NCI-H1092 treated with DMSO at 0.1 percent for 48 hours (cell line): ENCODE data around the gene ASXL1.
"Not testable (repeated sequence)": the region's sequence is repeated elsewhere in the genome, so short reads cannot be mapped to it uniquely, and the experiment has no call there.

Experiments used
- DNase-seq: peaks from one replicate; lab custom pipeline; 2025; lab: John Stamatoyannopoulos, UW

ASXL1 gene

DNA sequence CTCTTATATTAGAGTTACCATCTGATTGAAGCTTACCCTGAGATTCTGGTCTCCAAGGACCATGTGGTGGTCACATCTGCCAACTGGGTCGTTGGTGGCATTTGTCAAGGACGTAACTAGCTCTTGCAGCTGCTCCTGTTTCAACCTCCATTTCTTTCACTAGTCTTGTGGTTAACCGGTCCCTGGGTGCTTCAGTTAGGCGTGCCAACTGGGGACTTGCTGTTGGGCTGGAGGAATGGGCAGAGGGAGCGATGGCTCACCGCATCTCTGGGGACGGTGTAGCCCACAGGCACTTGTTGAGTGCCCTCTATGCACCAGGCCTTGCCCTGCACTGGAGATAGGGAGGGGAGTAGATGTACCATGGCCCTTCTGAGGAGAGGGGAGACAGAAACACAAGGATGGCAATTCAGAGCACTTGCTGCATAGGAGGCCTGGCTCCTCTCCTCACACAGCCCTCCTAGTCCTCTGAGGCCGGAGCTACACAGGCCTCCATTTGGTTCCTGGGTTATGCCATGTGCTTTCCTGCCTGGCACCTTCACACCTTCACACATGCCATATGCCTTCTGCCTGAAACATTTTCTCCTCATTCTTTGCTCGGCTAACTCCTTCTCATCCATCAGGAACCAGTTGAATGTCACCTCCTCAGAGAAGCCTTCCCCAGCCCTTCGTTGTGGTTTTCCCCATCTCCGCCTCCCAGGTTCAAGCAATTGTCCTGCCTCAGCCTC lies 20.0 kb upstream of the ASXL1 start:
- no peak for DNase-seq

DNA sequence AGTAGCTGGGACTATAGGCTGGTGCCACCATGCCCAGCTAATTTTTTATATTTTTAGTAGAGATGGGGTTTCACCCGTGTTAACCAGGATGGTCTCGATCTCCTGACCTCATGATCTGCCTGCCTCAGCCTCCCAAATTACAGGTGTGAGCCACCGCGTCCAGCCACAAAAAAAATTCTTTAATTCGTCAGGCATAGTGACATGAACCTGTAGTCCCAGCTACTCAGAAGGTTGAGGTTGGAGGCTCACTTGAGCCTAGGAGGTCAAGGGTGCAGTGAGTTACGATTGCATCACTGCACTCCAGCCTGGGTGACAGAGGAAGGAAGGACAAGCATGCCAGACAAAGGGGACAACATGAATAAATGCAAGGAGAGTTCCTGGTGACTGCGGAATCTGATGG lies 19.5 kb upstream of the ASXL1 start:
- no peak for DNase-seq

DNA sequence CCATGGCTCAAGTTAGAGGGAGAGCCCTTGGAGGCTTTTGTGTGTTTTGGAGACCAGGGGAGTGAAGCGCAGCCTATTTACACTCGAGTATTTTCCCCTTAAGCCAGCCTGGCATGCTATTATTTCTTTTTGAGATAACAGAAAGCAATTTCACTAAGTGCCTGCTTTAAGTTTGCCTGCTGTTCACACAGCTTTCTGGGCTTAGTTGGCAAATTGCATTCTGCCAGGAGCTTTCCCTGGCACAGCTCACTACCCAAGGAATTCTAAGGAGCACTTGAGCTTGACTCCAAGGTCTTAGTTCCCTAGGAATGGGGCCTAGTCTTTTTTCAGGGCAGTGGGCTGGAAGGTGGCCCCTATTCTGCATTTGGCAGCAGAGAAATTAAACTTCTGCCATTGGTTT lies 19.0 kb upstream of the ASXL1 start:
- no peak for DNase-seq

DNA sequence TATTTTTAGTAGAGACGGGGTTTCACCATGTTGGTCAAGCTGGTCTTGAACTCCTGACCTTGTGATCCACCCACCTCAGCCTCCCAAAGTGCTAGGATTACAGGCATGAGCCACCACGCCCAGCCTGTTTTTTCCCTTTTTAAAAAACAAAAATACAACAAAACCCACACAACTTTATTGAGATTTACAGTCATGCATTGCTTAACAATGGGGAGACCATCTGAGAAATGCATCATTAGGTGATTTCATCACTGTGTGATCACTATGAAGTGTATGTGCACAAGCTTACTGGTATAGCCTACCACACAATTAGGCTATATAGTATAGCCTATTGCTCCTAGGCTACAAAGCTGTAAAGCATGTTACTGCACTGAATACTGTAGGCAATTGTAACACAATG lies 17.1 kb upstream of the ASXL1 start:
- not testable (repeated sequence) for DNase-seq

DNA sequence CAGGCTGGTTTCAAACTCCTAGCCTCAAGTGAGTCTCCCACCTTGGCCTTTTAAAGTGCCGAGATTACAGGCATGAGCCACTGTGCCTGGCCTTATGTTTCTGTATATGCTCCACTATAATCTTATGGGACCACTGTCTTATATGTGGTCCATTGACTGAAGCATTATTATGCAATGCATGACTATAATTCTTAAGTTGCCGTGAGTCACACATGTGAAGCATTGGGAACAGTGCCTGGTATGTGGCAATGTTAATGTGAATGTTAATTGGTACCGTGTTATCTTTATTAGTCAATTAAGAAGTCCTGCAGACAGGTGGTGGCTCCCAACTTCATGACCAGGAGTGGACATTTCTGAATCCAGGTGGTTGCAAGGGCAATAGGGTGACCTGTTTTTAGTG lies 14.7 kb upstream of the ASXL1 start:
- DNase-seq: no peak

DNA sequence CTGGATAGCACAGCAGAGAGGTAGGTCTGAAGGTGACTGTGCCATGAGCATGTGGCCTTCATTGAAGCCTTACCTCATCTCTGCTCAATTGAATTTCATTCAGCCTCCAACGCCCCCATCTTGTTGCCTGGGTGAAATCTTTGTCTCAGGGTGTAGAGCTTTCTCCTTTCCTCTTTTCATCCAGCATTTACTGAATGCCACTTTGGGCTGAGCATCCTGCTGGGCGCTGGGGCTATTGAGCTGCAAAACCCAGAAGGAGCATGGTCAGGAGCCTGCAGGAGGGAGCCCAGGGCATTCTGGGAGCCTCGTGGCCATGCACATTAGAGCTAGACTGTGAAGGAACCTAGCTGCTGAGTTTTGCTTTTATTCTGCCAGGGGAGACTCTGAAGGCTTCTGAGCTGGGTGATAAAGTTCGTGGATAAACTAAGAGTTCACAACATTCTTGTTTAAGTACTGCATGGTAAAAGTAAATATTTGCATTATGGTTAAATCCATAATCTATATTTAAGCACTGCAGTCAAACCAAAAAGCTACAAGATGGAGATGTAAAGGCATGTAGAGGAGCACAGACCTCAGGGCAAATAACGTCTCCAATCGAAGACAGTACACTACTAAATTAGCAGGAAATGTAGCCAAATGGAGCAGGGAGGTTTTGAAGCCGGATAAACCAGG lies 13.2 kb upstream of the ASXL1 start:
- no peak for DNase-seq

DNA sequence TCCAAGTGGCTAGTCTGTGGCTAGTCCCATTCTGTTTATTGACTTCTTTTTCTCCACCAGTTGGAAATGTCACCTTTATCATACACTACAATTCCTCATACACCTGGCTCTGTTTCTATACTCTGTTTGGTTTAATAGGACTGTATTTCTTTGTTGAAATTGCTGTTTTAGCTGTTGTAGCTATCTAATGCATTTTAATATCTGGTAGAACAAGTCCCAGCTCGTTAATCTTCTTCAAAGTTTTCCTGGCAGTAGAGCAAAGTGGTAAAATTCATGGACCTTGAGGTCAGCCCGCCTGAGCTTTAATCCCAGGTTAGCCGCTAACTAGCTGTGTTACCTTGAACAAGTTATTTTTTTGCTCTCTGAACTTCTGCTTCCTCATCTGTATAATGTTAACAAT lies 9.9 kb upstream of the ASXL1 start:
- DNase-seq: no peak

DNA sequence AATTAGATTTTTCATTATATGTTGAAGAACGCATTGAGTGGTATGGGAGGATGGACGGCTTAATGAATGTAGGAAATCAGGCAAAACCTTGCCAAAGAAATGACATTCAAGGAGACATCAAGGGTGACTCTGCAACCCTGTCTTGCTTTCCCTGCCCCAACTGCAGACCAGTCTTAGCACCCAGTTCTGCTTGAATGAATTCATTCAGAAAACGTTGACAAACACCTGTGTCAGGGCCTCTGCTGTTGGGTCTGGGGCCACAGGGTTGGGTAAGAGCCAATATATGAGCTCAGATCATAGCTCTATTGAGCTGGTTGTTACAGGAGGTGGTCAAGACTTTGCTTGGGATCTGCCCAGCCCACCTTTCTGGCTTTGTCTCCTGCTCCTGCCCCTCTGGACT lies 7.7 kb upstream of the ASXL1 start:
- DNase-seq: no peak

DNA sequence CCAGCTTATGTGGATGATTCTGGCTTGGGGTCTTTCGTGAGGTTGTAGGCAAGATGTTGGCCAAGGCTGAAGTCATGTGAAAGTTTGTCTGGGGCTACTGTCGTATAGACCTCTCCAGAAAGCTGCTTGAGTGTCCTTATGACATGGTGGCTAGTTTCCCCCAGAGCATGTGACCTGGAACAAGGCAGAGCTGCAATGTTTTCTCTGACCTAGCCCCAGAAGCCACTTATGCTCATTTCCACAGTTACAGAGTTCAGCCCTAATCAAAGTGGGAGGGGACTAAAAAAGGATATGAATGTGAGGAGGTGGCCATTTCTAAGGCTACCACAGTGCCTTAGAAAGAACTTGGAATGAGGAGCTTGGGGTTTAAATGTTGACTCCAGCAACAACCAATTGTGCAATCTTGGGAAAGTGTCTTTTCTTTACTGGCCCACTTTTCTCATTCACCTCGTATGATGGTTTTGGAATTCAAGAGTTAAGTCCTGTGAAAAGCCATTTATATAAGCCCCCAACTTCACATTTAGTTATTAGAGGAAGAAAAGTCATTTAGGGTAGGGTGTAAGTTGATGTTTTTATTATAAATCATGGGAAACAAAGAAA lies 5.9 kb upstream of the ASXL1 start:
- DNase-seq: no peak

DNA sequence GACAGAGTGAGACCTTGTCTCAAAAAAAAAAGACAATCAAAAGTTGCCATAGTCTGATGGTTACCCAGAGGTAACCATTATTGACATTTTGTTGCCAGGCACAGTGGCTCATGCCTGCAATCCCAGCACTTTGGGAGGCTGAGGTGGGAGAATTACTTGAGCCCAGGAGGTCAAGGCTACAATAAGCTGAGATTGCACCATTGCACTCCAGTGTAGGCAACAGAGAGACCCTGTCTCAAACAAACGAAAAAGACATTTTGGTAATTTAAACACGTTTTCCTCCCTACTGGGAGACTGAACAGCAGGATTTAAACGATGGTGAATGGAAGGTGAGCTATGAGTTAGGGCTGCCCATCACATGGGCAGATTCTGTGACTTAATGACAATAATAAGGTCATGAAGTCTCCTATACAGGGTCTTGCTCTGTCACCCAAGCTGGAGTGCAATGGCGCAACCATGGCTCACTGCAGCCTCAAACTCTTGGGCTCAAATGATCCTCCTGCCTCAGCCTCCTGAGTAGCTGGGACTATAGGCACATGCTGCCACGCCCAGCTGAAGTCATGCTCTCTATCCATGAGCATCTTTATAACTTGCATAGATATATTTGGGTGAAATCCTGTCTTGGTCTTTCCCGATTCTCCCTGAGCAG lies 4.2 kb upstream of the ASXL1 start:
- DNase-seq: no peak

DNA sequence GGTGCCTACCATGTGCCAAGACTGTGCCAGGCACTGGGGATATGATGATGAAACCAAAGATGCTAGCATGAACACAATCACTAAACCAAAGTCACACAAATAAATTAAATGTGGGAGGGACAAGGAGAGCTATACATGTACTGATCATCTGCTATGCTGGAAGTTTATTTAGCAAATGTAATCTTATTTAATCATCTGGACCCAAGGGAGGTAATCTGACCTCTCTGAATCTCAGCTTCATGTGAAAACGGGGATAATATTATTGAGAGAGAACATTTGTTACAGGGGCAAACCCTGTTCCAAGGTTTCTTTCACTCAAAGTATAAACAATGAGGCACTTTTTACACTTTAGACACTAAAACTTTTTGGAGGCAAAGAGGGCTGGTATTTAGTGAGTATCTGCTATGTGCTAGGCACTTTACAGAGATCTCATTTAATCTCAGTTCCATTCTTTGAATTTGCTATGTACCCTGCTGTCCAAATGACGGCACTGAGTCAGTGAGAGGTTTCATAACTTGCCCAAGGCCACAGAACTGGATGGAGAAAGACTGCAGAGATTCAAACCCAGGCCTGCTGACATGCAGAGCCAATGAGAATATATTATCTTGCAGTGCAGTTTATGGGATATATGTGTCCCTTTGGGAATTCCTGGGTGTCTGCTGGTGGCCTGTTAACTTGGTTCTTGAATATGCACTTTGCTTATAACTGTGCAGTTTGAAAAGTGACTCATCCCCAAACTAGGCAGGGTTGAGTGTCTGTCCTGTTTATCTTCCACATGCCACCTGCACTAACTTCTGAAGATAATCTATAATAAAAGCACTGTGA lies 3.3 kb upstream of the ASXL1 start:
- DNase-seq: no peak

DNA sequence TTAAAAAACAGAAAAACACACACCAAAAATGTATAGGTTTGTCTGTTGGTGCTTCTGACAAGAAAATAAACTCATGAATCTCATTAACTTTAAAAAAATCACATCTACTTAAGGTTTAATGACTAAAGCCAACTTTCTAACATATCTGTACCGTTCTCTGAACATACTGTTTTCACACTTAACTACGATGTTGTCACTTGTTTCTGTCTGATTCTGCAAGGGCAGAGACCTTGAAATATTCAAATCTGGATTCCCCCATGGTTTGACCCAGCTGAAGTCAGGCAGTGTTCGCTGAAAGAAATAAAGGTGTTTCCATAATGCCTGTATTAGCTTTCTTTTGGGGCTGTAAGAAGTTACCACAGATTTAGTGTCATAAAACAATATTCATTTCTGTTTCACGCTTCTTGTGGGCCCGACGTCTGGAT lies 2.7 kb upstream of the ASXL1 start:
- DNase-seq: no peak

DNA sequence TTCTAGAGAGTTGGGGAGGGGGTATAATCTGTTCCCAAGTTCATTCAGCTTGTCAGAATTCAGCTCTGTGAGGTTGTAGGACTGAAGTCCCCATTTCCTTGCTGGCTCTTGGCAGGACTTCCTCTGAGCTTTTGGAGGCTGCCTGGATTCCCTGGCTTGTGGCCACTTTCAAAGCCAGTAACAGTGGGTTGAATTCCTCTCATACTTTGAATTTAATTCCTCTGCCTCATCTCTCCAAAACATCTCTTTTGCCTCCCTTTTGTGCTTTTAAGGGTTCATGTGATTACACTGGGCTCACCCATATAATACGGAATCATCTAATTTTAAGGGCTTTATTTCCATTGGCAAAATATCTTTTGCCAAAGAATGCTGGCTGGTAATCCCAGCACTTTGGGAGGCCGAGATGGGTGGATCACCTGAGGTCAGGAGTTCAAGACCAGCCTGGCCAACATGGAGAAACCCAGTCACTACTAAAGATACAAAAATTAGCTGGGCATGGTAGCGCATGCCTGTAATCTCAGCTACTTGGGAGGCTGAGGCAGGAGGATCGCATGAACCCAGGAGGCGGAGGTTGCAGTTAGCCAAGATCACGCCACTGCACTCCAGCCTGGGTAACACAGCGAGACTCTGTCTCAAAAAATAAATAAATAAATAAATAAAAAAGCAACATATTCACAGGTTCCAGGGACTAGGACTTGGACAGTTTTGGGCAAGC lies 2.1 kb upstream of the ASXL1 start:
- DNase-seq: not testable (repeated sequence)

DNA sequence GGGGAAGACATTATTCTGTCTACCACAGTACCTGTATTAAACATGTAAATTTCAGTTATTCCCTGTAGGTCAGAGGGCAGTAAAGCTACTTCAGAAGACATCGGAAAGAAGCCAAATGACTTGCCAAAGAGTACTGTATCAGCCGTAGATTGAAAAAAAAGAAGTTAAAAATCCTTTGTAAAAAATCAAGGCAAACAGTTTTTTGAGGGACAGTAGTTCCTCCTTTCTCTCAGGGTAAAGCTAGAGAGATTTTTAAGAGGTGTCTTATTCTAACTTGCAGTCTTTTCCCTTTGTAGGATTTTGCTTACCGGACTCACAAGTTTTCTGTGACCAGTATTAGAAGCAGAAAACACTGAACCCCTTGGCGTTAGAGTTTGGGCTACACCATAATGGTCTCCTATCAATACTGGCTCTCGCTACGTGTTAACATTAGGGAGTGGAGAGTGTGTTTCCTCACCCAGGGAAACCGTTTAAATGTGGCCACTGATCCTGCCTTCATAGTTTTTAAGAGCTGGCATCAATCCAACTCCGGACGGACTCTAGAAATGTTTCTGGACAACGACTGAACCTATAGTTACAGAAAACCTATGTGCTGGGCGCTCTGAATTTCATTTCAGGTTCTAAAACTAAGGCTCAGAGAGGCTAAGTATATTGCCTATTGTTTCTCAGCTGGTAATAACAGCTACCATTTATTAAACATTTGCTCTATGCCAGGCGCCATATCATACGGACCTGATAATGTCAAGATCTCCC lies 1.3 kb upstream of the ASXL1 start:
- no peak for DNase-seq

DNA sequence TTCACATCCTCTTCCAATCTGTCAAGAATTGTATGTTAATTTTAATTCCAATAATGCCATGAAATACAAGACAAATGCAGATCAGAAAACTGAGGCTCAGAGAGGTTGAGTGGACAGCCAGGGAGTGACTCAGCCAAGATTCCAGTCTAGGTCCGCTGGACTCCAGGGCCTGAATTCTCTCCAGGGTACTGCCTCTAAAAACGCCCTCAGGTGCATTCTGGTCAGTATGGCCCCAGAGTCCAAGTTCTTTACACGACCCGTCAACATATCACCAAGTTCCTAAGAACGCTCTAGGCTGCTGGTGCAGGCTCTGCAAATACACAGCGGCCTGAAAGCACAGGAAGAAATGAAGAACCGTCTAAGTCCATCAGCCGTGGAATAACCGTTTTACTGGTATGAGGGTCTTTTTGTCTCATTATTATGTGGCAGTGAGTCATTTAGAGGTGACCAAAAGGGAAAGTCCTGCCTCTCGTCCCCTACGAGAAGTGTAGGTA lies 709 bp upstream of the ASXL1 start:
- no peak for DNase-seq

DNA sequence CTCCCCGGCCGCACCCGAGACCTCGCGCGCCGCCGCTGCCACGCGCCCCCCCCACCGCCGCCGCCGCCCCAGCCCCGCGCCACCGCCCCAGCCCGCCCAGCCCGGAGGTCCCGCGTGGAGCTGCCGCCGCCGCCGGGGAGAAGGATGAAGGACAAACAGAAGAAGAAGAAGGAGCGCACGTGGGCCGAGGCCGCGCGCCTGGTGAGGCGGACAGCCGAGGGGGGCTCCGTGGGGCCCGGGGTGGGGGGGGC lies 426 bp downstream of the ASXL1 start:
- DNase-seq: no peak

DNA sequence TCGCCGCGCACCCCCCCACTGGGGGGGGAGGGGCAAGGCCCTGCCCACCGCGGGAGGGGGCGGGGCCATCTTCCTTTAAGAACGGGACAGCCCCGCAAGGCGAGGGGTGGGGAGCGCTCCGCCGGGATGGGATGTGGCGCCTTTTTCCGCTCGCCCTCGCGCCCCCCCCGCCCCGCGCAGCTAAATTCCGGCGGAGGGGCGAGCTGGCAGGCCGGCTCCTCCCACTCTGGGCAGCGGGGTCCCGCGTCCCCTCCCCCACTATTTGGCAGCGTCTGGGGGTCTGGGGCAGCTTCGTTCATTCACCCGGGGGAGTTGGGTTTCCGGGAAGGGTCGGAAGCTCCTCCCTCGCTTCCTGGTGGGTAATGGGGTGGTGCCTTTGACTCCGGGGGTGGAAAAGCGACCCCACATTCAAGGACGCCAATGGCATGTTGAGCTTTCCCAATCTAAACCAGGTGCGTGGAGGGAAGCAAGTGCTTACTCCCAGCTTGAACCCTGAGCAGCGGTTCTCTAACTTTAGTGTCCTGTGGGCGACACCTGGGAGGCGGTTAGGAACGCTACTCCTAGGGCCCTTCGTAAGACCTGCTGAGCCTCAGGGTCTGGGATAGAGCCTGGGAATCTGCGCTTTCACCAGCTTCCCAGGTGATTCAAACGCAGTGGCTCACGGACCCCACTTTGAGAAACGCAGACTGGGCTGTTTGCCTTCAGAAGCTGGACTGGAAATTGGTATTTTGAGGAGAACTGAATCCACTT lies 927 bp downstream of the ASXL1 start:
- no peak for DNase-seq

DNA sequence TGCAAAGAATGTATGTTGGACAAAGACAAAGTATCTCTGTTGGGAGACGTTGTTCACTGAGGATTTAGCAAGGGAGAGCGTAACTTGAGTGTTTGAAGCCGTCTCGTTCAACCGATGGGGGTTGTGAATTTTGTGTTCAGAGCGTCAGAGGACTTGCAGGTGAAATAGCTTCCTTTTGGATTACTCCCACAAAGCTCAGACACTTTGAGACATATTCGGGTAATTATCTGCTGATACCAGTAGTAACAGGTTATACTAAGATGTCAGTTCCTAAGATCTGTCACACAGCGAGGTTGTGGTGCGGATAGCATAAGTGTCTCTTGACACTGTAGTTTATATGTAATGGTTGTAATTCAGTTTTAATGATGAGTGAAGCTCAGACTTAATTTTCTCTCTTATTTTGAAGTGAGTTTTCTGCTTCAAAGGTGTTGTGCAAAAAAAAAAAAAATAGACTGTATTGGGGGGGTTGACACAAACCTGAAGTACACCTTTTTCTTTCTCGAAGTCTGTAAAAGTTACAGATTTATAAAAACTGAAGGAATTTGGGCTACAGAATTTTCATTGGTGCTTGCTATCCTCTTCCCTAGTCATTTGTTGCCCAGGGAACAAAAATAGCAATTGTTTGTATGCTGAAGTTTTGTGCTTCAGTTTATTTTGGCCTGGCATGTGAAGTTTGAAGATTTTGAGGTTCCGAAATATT lies 1.7 kb downstream of the ASXL1 start:
- DNase-seq: no peak

DNA sequence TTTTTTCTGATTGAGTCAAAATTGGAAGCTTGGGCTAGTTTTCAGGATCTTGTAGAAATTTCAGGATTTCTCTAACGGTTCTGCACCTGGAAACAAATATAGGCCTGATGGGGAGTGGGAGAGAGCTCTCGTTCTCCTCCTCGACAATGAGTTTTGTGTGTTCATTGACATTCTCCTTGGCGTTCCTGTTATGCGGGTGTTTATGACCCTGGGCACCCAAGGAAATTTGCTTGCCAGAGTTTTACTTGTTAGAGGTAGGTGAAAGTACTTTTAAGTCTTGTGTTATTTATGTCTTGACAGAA lies 2.2 kb downstream of the ASXL1 start:
- DNase-seq: no peak

DNA sequence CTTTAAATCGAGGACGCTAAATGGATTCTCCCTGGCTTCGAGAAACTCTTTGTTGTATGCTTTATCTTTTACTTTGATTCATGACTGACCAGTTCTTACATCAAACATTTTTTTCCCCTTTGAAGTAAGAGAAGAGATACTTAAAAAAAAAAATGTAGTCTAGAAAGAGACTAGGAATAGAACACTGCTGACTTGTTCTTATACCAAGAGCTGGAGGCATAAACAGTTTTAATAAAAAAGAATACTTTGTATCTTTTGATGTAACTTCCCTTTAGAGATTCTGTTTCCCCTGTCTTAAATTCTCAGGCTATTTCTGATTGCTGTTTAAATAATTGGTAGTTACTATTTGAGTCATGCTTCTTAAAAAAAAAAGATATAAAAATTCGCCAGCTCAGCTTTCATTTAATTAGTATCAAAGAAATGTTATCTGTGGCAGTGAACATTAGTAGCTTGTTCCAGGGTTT lies 4.8 kb downstream of the ASXL1 start:
- DNase-seq: no peak
